ENCODE measurements around the gene FAM187B. TPM values are rescaled to one million over a fixed set of nuclear protein-coding genes. Genes with fewer than 3 reads are reported as not detected.

The FAM187B gene
- total RNA-seq, 1 experiment from 2014 or later: not detected

- ChIA-PET CTCF (no interaction called here), POLR2A (no interaction called here), RAD21 (ENCODE audit: low non-redundant PET in 1 of 2, low total read pairs in 2 of 2, uncharacterized antibody in 2 of 2, unreplicated experiment in 2 of 2) (interaction anchor here in 1 of 2 experiments (0.7 kb wide), 1 partner anchor 22 kb away, joined by 3 read pairs; no protein-coding TSS in a partner anchor)
- no peaks in the 10 kb centered on the region for H3K9me2 ChIP-seq (ENCODE audit: insufficient read depth)
- intact Hi-C loops (cut with micrococcal nuclease): no loop called here
- no peak overlapping the region for H2AFZ ChIP-seq (ENCODE audit: low read depth, low read length, poor library complexity, severe bottlenecking)
- no peak overlapping the region for H3K4me3 ChIP-seq (replicated peaks in 1 of 2; ENCODE audit: low read depth in 1 of 2, low read length in 2 of 2)
- ATAC-seq: peak; percentile 44
- no peaks in the 10 kb centered on the region for H3K79me2 ChIP-seq (ENCODE audit: insufficient read depth, low read length)
- no peaks in the 10 kb centered on the region for H3K4me1 ChIP-seq (ENCODE audit: control insufficient read depth in 1 of 2, insufficient read depth in 2 of 2, low read length in 2 of 2)
- no peak overlapping the region for H3K4me2 ChIP-seq (ENCODE audit: low read length)
- peaks cover 4 to 10% of the 10 kb centered on the region in 2 experiments; a peak in 1 of 4 replicates for H3K9me3 ChIP-seq (ENCODE audit: control insufficient read depth in 1 of 2, insufficient read depth in 1 of 2, low read depth in 1 of 2, low read length in 2 of 2)
- no peaks in the 10 kb centered on the region for H3K27me3 ChIP-seq (ENCODE audit: insufficient read depth, low read length)
- no peak overlapping the region for H3K9ac ChIP-seq (ENCODE audit: low read length)
- no peak for DNase-seq (ENCODE audit: low read depth, low spot score)
- TF ChIP-seq POLR2AphosphoS5 (IDR thresholded peaks at IDR 0.05; ENCODE audit: low read depth, low read length): no peak
- TF ChIP-seq EGR1 (IDR thresholded peaks at IDR 0.05; ENCODE audit: low read depth): no peak
- TF ChIP-seq, protein P1, sequence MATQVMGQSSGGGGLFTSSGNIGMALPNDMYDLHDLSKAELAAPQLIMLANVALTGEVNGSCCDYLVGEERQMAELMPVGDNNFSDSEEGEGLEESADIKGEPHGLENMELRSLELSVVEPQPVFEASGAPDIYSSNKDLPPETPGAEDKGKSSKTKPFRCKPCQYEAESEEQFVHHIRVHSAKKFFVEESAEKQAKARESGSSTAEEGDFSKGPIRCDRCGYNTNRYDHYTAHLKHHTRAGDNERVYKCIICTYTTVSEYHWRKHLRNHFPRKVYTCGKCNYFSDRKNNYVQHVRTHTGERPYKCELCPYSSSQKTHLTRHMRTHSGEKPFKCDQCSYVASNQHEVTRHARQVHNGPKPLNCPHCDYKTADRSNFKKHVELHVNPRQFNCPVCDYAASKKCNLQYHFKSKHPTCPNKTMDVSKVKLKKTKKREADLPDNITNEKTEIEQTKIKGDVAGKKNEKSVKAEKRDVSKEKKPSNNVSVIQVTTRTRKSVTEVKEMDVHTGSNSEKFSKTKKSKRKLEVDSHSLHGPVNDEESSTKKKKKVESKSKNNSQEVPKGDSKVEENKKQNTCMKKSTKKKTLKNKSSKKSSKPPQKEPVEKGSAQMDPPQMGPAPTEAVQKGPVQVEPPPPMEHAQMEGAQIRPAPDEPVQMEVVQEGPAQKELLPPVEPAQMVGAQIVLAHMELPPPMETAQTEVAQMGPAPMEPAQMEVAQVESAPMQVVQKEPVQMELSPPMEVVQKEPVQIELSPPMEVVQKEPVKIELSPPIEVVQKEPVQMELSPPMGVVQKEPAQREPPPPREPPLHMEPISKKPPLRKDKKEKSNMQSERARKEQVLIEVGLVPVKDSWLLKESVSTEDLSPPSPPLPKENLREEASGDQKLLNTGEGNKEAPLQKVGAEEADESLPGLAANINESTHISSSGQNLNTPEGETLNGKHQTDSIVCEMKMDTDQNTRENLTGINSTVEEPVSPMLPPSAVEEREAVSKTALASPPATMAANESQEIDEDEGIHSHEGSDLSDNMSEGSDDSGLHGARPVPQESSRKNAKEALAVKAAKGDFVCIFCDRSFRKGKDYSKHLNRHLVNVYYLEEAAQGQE (IDR thresholded peaks at IDR 0.05; ENCODE audit: low read depth): no peak
- TF ChIP-seq ELF1 (IDR thresholded peaks at IDR 0.05; ENCODE audit: borderline replicate concordance, low read depth): no peak
- H3K27ac ChIP-seq (ENCODE audit: low read depth, low read length): no peak overlapping the region
- no peaks in the 10 kb centered on the region for H4K20me1 ChIP-seq (ENCODE audit: insufficient read depth)
- no TSS peak for BruUV-seq (replicated peaks)
- no peaks in the 10 kb centered on the region for H3K36me3 ChIP-seq (ENCODE audit: control insufficient read depth in 1 of 2, insufficient read depth in 2 of 2, low read length in 2 of 2)
Observed at GRCh38 chr19:35236638-35237400, 8.3 kb upstream of the FAM187B start.

DNA sequence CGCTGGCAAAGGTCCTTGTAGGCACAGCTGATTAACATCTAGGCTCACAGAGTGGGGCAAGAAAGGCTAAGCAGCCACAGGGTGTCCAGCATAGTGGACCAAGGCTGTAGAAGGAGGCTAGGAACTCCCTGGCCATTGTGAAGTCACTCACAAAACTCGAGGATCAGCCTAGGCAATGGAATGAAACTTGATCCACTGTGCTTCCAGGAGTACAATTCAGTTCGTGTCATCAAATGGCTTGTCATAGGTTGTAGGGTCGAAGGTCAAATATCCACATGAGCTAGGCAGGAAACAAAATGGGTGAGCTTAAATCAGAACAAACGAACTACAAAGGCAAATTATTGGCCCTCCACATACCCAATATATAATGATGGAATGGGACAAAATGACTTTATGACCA is 4.4 kb upstream of the FAM187B start:
- no peaks in the 10 kb centered on the region for H3K79me2 ChIP-seq (ENCODE audit: insufficient read depth, low read length)
- ATAC-seq (no peak), DNase-seq (ENCODE audit: low read depth, low spot score) (no peak)
- H3K9me2 ChIP-seq (ENCODE audit: insufficient read depth): no peaks in the 10 kb centered on the region
- intact Hi-C loops (cut with micrococcal nuclease): no loop called here
- no peak overlapping the region for H3K9ac ChIP-seq (ENCODE audit: low read length)
- BruUV-seq (replicated peaks): no TSS peak
- H3K27me3 ChIP-seq (ENCODE audit: insufficient read depth, low read length): no peaks in the 10 kb centered on the region
- no peaks in the 10 kb centered on the region for H4K20me1 ChIP-seq (ENCODE audit: insufficient read depth)
- no peak for TF ChIP-seq SIN3A (IDR thresholded peaks at IDR 0.05; ENCODE audit: low read depth)
- no peak for TF ChIP-seq CBX3 (IDR thresholded peaks at IDR 0.05; ENCODE audit: low read depth)
- TF ChIP-seq POLR2AphosphoS5 (IDR thresholded peaks at IDR 0.05; ENCODE audit: low read depth, low read length): no peak
- no peak overlapping the region for H3K4me2 ChIP-seq (ENCODE audit: low read length)
- H3K4me3 ChIP-seq (replicated peaks in 1 of 2; ENCODE audit: low read depth in 1 of 2, low read length in 2 of 2): no peak overlapping the region
- H3K9me3 ChIP-seq (ENCODE audit: control insufficient read depth in 1 of 2, insufficient read depth in 1 of 2, low read depth in 1 of 2, low read length in 2 of 2): peaks cover 4 to 10% of the 10 kb centered on the region in 2 experiments; a peak in 1 of 4 replicates
- H3K36me3 ChIP-seq (ENCODE audit: control insufficient read depth in 1 of 2, insufficient read depth in 2 of 2, low read length in 2 of 2): no peaks in the 10 kb centered on the region
- no peak overlapping the region for H3K27ac ChIP-seq (ENCODE audit: low read depth, low read length)
- ChIA-PET CTCF (no interaction called here), POLR2A (no interaction called here), RAD21 (ENCODE audit: low non-redundant PET in 1 of 2, low total read pairs in 2 of 2, uncharacterized antibody in 2 of 2, unreplicated experiment in 2 of 2) (no interaction called here)
- H2AFZ ChIP-seq (ENCODE audit: low read depth, low read length, poor library complexity, severe bottlenecking): no peak overlapping the region
- H3K4me1 ChIP-seq (ENCODE audit: control insufficient read depth in 1 of 2, insufficient read depth in 2 of 2, low read length in 2 of 2): no peaks in the 10 kb centered on the region

Data from HCT116 (cell line).